ENCODE results near the gene TGM2. TPM values are rescaled to one million over a fixed set of nuclear protein-coding genes. Genes with fewer than 3 reads are reported as not detected.

The TGM2 gene
- total and polyA plus RNA-seq, 9 of the 15 experiments (the other 6 are each of a cell fraction or from before 2014, with no cell fraction given): 5.5 to 78.5 (median 37.6) TPM

- Histone ChIP-seq H3K4me2 (ENCODE audit: insufficient read depth, low read length) (no peak overlapping the region), H3K4me1 (replicated peaks in 1 of 2; ENCODE audit: control insufficient read depth in 2 of 2, insufficient read depth in 2 of 2, low read length in 2 of 2) (peaks cover 14 to 15% of the 10 kb centered on the region in 2 experiments), H3K9me1 (ENCODE audit: control insufficient read depth, insufficient read depth, low read length) (no peaks in the 10 kb centered on the region), H3K27me3 (ENCODE audit: control insufficient read depth in 2 of 2, insufficient read depth in 2 of 2, low read length in 2 of 2) (peaks cover 0 to 13% of the 10 kb centered on the region in 2 experiments; a peak in 2 of 5 replicates), H3K79me2 (ENCODE audit: control insufficient read depth, insufficient read depth, low read length) (no peaks in the 10 kb centered on the region), H3K9me3 (replicated peaks; ENCODE audit: control insufficient read depth, insufficient read depth, low read depth, low read length) (no peaks in the 10 kb centered on the region), H3K27ac (ENCODE audit: extremely low read depth, low read depth, low read length) (no peak overlapping the region), H3K4me3 (no peak overlapping the region), H4K20me1 (replicated peaks; ENCODE audit: control insufficient read depth, insufficient read depth, low read length) (0 out of 2 replicates have a peak, but pooled peaks cover 3% of the 10 kb centered on the region), H3K9ac (ENCODE audit: insufficient read depth in 1 of 2, low read depth in 2 of 2, low read length in 2 of 2) (peak overlapping the region in 1 of 2 experiments; percentile 74; a peak in 1 of 4 replicates), H3K36me3 (ENCODE audit: control insufficient read depth, insufficient read depth, low read length) (no peaks in the 10 kb centered on the region), H2AFZ (ENCODE audit: low read depth, low read length) (no peak overlapping the region)
- POLR2A ChIA-PET: interaction anchor here (0.7 to 1.2 kb wide), 4 partner anchors 10 to 281 kb away, joined by 3 to 5 read pairs (median 4); no protein-coding TSS in a partner anchor
- WGBS (ENCODE audit: insufficient coverage, low coverage, missing lambda C conversion rate): 7% methylated on average over 4 of the region's 4 CpGs
- TF ChIP-seq KLF6 (CRISPR knock-in tag; IDR thresholded peaks at IDR 0.05; ENCODE audit: borderline replicate concordance) (no peak), ZKSCAN1 (IDR thresholded peaks at IDR 0.05; ENCODE audit: low read depth, low read length) (peak; percentile 65; the same call in 1 of the 2 replicates), TEAD4 (IDR thresholded peaks at IDR 0.05; ENCODE audit: low read length) (no peak), TEAD4 (CRISPR knock-in tag; IDR thresholded peaks at IDR 0.05; ENCODE audit: borderline replicate concordance) (no peak), ZNF197 (CRISPR knock-in tag; IDR thresholded peaks at IDR 0.05; ENCODE audit: low read depth) (no peak), CHCHD3 (CRISPR knock-in tag; IDR thresholded peaks at IDR 0.05) (no peak), ZNF316 (IDR thresholded peaks at IDR 0.05) (no peak), ZNF76 (CRISPR knock-in tag; IDR thresholded peaks at IDR 0.05; ENCODE audit: borderline replicate concordance) (0 out of 2 replicates have a peak, but pooled peaks have one; percentile 13), ZFP36 (IDR thresholded peaks at IDR 0.05; ENCODE audit: low read depth, low read length, partially characterized antibody) (peak; percentile 47), E2F3 (CRISPR knock-in tag; IDR thresholded peaks at IDR 0.05) (no peak), PRPF4 (IDR thresholded peaks at IDR 0.05; ENCODE audit: insufficient read depth, low read depth, low read length, poor library complexity, severe bottlenecking) (no peak)
- CTCF ChIA-PET (ENCODE audit: low intra/inter-chr PET ratio): no interaction called here
- ATAC-seq (no peak), FAIRE-seq (no peak), DNase-seq (ENCODE audit: extremely low read depth in 1 of 4, low spot score in 3 of 4) (no peak)
- intact Hi-C loops (cut with micrococcal nuclease) (no loop called here), in situ Hi-C loops (cut with MboI) (no loop called here)
- BruUV-seq (replicated peaks): no TSS peak
Measured at GRCh38 chr20:38196076-38196475, 31.0 kb upstream of the TGM2 start.
